MCF 10A (cell line): ENCODE results near the gene TECPR1. TPM values are rescaled to one million over a fixed set of nuclear protein-coding genes. Genes with fewer than 3 reads are reported as not detected.

Source experiments
- BruUV-seq: library from RNA; stranded (reverse); fragments of 400-500 nt; replicated peaks from 2 replicates; lab custom pipeline; 2021; lab: Mats Ljungman, UMichigan
- CTCF ChIA-PET: fragments of 300-600 bp; sonication (Branson Sonifier 250); formaldehyde crosslinking; extraction: SDS; loops from one replicate; lab custom pipeline; 2021; ENCODE audit warnings: antibody characterized with exemption, inconsistent platforms; lab: Yijun Ruan, JAX
- POLR2A ChIA-PET: fragments of 300-600, 350-650 bp; sonication (Branson Sonifier 250); formaldehyde crosslinking; extraction: SDS; loops from one replicate; lab custom pipeline; 2020; ENCODE audit warnings: antibody characterized with exemption, inconsistent platforms; lab: Yijun Ruan, JAX
- DNase-seq: peaks from one replicate; pipeline ENCODE4 v3.0.0-alpha.2; 2018; ENCODE audit not compliant: unreplicated experiment
- H3K27ac Mint-ChIP-seq: one replicate; pipeline ENCODE4 v1.8.0; 2022; ENCODE audit warnings: mild to moderate bottlenecking, low read depth, mixed read lengths; ENCODE audit not compliant: unreplicated experiment
- H3K27me3 Mint-ChIP-seq: one replicate; pipeline ENCODE4 v1.8.0; 2022; ENCODE audit warnings: mixed read lengths; ENCODE audit not compliant: insufficient read depth, unreplicated experiment
- H3K36me3 Mint-ChIP-seq: one replicate; pipeline ENCODE4 v1.8.0; 2022; ENCODE audit warnings: mild to moderate bottlenecking, moderate library complexity, mixed read lengths; ENCODE audit not compliant: insufficient read depth, unreplicated experiment
- H3K4me1 Mint-ChIP-seq: one replicate; pipeline ENCODE4 v1.8.0; 2022; ENCODE audit warnings: mixed read lengths; ENCODE audit not compliant: insufficient read depth, unreplicated experiment
- H3K4me3 Mint-ChIP-seq: one replicate; pipeline ENCODE4 v1.8.0; 2022; ENCODE audit warnings: mild to moderate bottlenecking, moderate library complexity, mixed read lengths; ENCODE audit not compliant: unreplicated experiment
- H3K9me3 Mint-ChIP-seq: one replicate; pipeline ENCODE4 v1.8.0; 2022; ENCODE audit warnings: mixed read lengths; ENCODE audit not compliant: unreplicated experiment
- CTCF ChIP-seq: fragments of 200-600 bp; IDR thresholded peaks from one replicate; pipeline ENCODE4 v1.8.0; 2022; ENCODE audit warnings: antibody characterized with exemption, mild to moderate bottlenecking; ENCODE audit not compliant: unreplicated experiment
- intact Hi-C: fragments of 100-400 bp; cut with micrococcal nuclease; formaldehyde crosslinking; loops from 2 replicates; pipeline ENCODE4 v1.14.1; 2022
- total RNA-seq: library from RNA; stranded (reverse); gene quantifications from 2 replicates; pipeline ENCODE4 v1.2.3, GENCODE V29; 2022

TECPR1 gene
- total RNA-seq, 1 experiment from 2014 or later, result 15.4 TPM

DNA sequence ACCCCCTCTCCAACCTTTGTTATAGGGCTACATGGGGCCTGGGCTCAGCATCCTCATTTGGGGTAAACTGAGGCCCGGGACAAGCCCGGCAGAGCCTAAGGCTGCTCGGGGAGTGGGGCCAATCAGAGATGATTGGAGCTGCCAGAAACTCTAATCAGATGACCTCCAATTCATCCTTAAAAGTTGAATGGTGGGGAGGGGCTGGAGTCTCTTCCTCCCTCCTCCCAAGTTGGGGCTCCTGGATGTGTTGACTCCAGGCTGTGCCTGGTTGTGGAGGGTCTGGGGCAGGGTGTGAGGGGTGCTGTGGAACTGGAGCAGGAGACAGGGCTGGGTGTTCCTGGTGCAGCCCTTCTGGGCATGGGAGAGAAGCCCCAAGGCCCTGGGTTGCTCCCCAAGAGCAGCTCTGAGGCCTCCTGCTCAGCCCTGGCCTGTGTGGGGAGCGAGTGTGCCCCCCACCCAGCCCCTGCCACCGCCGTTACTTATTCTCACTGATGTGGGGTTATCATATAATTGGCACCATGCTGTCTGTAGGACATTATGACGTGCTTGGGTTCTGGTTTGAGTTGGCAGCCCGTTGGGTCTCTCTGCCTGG, 38.6 kb downstream of the TECPR1 start:
- TF ChIP-seq CTCF, result no peak
- H3K9me3 Mint-ChIP-seq, result no peaks in the 10 kb centered on the region
- intact Hi-C loops, result no loop called here
- no peak overlapping the region for H3K27ac Mint-ChIP-seq
- no peaks in the 10 kb centered on the region for H3K27me3 Mint-ChIP-seq
- H3K4me1 Mint-ChIP-seq, result no peaks in the 10 kb centered on the region
- CTCF ChIA-PET, result interaction anchor here (0.5 kb wide), 1 partner anchor 884 kb away, joined by 4 read pairs; no protein-coding TSS in a partner anchor
- POLR2A ChIA-PET, result no interaction called here
- no peak for DNase-seq
- no peak overlapping the region for H3K4me3 Mint-ChIP-seq
- peaks cover 5% of the 10 kb centered on the region for H3K36me3 Mint-ChIP-seq
- BruUV-seq, result no TSS peak

GRCh38 chr7:98212532-98213041, 39.4 kb downstream of the TECPR1 start:
- ChIA-PET CTCF (no interaction called here), POLR2A (no interaction called here)
- Mint-ChIP-seq H3K4me3 (no peak overlapping the region), H3K27me3 (no peaks in the 10 kb centered on the region), H3K36me3 (peaks cover 8% of the 10 kb centered on the region), H3K9me3 (no peaks in the 10 kb centered on the region), H3K27ac (no peak overlapping the region), H3K4me1 (no peaks in the 10 kb centered on the region)
- TF ChIP-seq CTCF, result no peak
- intact Hi-C loops, result no loop called here
- no peak for DNase-seq
- TSS peak; percentile 25 for BruUV-seq

DNA sequence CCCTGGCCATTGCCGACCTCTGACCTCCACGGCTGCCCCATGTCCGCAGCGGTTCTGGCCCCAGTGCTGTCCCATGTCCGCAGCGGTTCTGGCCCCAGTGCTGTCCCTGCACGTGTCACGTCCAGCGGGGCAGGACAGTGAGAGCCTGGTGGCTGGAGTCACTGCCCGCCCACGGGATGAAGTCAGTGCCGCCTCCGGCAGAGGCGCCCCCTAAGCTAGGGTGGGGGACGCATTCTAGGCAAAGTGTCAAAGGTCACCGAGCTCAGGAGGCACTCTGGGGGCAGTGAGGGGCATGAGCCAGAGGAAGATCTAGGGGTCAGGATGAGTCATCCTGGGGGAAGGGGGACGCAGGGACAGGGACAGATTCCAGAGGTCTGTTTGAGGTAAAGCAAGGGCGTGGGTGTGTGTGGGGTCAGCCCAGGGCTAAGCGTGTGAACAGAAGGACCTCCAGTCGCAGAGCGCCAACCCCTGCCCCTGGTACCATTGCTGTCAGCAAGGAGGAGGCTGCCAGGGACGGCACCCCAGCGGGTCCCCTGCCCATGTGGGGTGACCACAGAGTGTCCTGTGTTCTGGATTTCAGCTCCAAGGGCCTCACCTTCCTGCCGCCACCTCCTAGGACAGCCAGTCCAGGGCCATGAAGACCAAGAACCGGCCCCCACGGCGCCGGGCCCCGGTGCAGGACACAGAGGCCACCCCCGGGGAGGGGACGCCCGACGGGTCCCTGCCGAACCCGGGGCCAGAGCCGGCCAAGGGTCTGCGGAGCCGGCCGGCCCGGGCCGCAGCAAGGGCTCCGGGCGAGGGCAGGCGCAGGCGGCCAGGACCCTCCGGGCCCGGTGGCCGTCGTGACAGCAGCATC, 40.1 kb downstream of the TECPR1 start:
- H3K36me3 Mint-ChIP-seq, result peaks cover 14% of the 10 kb centered on the region

More for the DNA sequence above, 40.1 kb downstream of the TECPR1 start:
- BruUV-seq, result no TSS peak
- Mint-ChIP-seq H3K27ac (no peak overlapping the region), H3K4me3 (peak overlapping the region; percentile 41), H3K27me3 (no peaks in the 10 kb centered on the region), H3K4me1 (no peaks in the 10 kb centered on the region), H3K9me3 (no peaks in the 10 kb centered on the region)
- POLR2A ChIA-PET, result interaction anchor here (0.6 kb wide), 1 partner anchor 194 kb away, joined by 3 read pairs; no protein-coding TSS in a partner anchor
- intact Hi-C loops, result no loop called here
- TF ChIP-seq CTCF, result no peak
- CTCF ChIA-PET, result no interaction called here
- no peak for DNase-seq
